ENCODE data around the gene USP15.

USP15 gene

GRCh38 chr12:62254967-62255366 is 5.2 kb upstream of the USP15 start:
- FAIRE-seq, result no peak

GRCh38 chr12:62256408-62257096 is 3.7 kb upstream of the USP15 start:
- no peak for TF ChIP-seq CTCF (IDR thresholded peaks at IDR 0.05; ENCODE audit: insufficient read depth, missing control alignments)
- FAIRE-seq (no peak), DNase-seq (ENCODE audit: insufficient read length, low spot score) (no peak)

More at GRCh38 chr12:62254967-62255366, 5.2 kb upstream of the USP15 start:
- no peak for TF ChIP-seq CTCF (IDR thresholded peaks at IDR 0.05; ENCODE audit: insufficient read depth, missing control alignments)
- no peak for DNase-seq (ENCODE audit: insufficient read length, low spot score)

GRCh38 chr12:62258231-62258630 is 2.0 kb upstream of the USP15 start:
- no peak for TF ChIP-seq CTCF (IDR thresholded peaks at IDR 0.05; ENCODE audit: insufficient read depth, missing control alignments)
- no peak for DNase-seq (ENCODE audit: insufficient read length, low spot score)
- no peak for FAIRE-seq

- FAIRE-seq (no peak), DNase-seq (ENCODE audit: insufficient read length, low spot score) (no peak)
- TF ChIP-seq CTCF (IDR thresholded peaks at IDR 0.05; ENCODE audit: insufficient read depth, missing control alignments), result no peak
These were observed 1.1 kb upstream of the USP15 start for GRCh38 chr12:62258941-62259630.

GRCh38 chr12:62259631-62259992 is 592 bp upstream of the USP15 start:
- TF ChIP-seq CTCF (IDR thresholded peaks at IDR 0.05; ENCODE audit: insufficient read depth, missing control alignments), result no peak
- DNase-seq (ENCODE audit: insufficient read length, low spot score) (no peak), FAIRE-seq (no peak)

- no peak for TF ChIP-seq CTCF (IDR thresholded peaks at IDR 0.05; ENCODE audit: insufficient read depth, missing control alignments)
- FAIRE-seq (no peak), DNase-seq (ENCODE audit: insufficient read length, low spot score) (no peak)
These were observed 804 bp downstream of the USP15 start for GRCh38 chr12:62260733-62261683.

Data from D721Med (cell line).